Endothelial cell of umbilical vein (primary cell): ENCODE results near the gene KIAA1549. TPM values are rescaled to one million over a fixed set of nuclear protein-coding genes. Genes with fewer than 3 reads are reported as not detected.

Source experiments
- BruUV-seq: library from RNA; stranded (reverse); fragments of 400-500 nt; replicated peaks from 2 replicates; lab custom pipeline; 2021; lab: Mats Ljungman, UMichigan
- CTCF ChIA-PET: fragments of 300-600, 350-600 bp; sonication (Branson Sonifier 250); formaldehyde crosslinking; loops from one replicate; lab custom pipeline; 2021; ENCODE audit warnings: antibody characterized with exemption, inconsistent platforms; lab: Charles Lee
- POLR2A ChIA-PET: fragments of 300-600, 350-600 bp; sonication (Branson Sonifier 250); formaldehyde crosslinking; loops from one replicate; lab custom pipeline; 2021; ENCODE audit warnings: antibody characterized with exemption, inconsistent platforms; lab: Charles Lee
- DNase-seq: peaks from one replicate; pipeline ENCODE4 v3.0.0-alpha.2; 2011; ENCODE audit warnings: low read depth, low spot score
- FAIRE-seq: peaks from 2 replicates; lab custom pipeline; 2011; peaks lifted over from hg19 to GRCh38; lab: Jason Lieb, UNC
- H2AFZ ChIP-seq: 2 replicates; pipeline ENCODE4 v1.6.0; 2012; ENCODE audit warnings: low read depth, low read length, control low read depth, inconsistent platforms
- H3K27ac ChIP-seq: 2 replicates; pipeline ENCODE4 v1.5.1; 2011; ENCODE audit warnings: low read depth, mild to moderate bottlenecking, control low read depth, low read length, moderate library complexity; ENCODE audit not compliant: insufficient read depth
- H3K27me3 ChIP-seq, 2 experiments: 2 replicates each; pipeline versions ENCODE4 v1.6.0 to v1.6.1; 2011; ENCODE audit warnings: low read length in 2 of 2, mixed read lengths in 1 of 2; ENCODE audit not compliant: control insufficient read depth in 2 of 2, insufficient read depth in 2 of 2
- H3K36me3 ChIP-seq, 2 experiments: 2 replicates in 1 of 2; 3 replicates in 1 of 2; pipeline ENCODE4 v1.5.1; 2011; ENCODE audit warnings: low read length in 2 of 2, mild to moderate bottlenecking in 1 of 2, moderate library complexity in 1 of 2; ENCODE audit not compliant: control insufficient read depth in 2 of 2, insufficient read depth in 2 of 2; ENCODE audit errors: extremely low read depth in 1 of 2
- H3K4me1 ChIP-seq: 3 replicates; pipeline ENCODE4 v1.5.1; 2011; ENCODE audit warnings: mild to moderate bottlenecking, low read length; ENCODE audit not compliant: control insufficient read depth, insufficient read depth; ENCODE audit errors: extremely low read depth
- H3K4me2 ChIP-seq: 2 replicates; pipeline ENCODE4 v1.6.1; 2011; ENCODE audit warnings: low read length, control low read depth, mixed read lengths; ENCODE audit not compliant: insufficient read depth
- H3K4me3 ChIP-seq, 3 experiments: fragments of 200-600 bp in 1 of 3; sonication (generic), shearing (Covaris generic) in 1 of 3; replicated peaks in 1 of 3; 2 replicates each; pipeline ENCODE4 v1.5.1; 2011 to 2016; ENCODE audit warnings: control low read depth in 3 of 3, low read length in 3 of 3, mild to moderate bottlenecking in 2 of 3, inconsistent platforms in 1 of 3, low read depth in 1 of 3, moderate library complexity in 1 of 3; ENCODE audit not compliant: insufficient read depth in 1 of 3
- H3K79me2 ChIP-seq: 2 replicates; pipeline ENCODE4 v1.6.0; 2012; ENCODE audit warnings: low read length, inconsistent platforms; ENCODE audit not compliant: control insufficient read depth, insufficient read depth
- H3K9ac ChIP-seq: replicated peaks from 2 replicates; pipeline ENCODE3; 2011; ENCODE audit warnings: low read length, control low read depth; ENCODE audit not compliant: insufficient read depth; ENCODE audit errors: extremely low read depth
- H3K9me1 ChIP-seq: replicated peaks from 3 replicates; pipeline ENCODE4 v1.6.0; 2011; ENCODE audit warnings: mild to moderate bottlenecking, low read length; ENCODE audit not compliant: control insufficient read depth, insufficient read depth; ENCODE audit errors: extremely low read depth
- H3K9me3 ChIP-seq: replicated peaks from 2 replicates; pipeline ENCODE4 v1.5.1; 2012; ENCODE audit warnings: low read length, inconsistent platforms; ENCODE audit not compliant: control insufficient read depth, insufficient read depth
- H4K20me1 ChIP-seq: replicated peaks from 2 replicates; pipeline ENCODE3; 2011; ENCODE audit warnings: mild to moderate bottlenecking, low read length; ENCODE audit not compliant: control insufficient read depth, insufficient read depth; ENCODE audit errors: extremely low read depth
- CTCF ChIP-seq, 2 donors: IDR thresholded peaks; 1 replicate in 1 of 2; 2 replicates in 1 of 2; pipeline ENCODE4 v1.5.1; 2011; ENCODE audit warnings: low read length in 2 of 2, mild to moderate bottlenecking in 2 of 2, moderate library complexity in 2 of 2, control low read depth in 1 of 2, inconsistent platforms in 1 of 2, low read depth in 1 of 2; ENCODE audit not compliant: insufficient read depth in 1 of 2; ENCODE audit errors: extremely low read depth in 1 of 2
- EZH2 ChIP-seq: IDR thresholded peaks from 2 replicates; pipeline ENCODE4 v1.6.1; 2012; ENCODE audit warnings: borderline replicate concordance, low read depth, mild to moderate bottlenecking, moderate library complexity, low read length, inconsistent platforms; ENCODE audit not compliant: severe bottlenecking
- FOS ChIP-seq: IDR thresholded peaks from 2 replicates; pipeline ENCODE4 v1.6.1; 2011; ENCODE audit warnings: mild to moderate bottlenecking, low read length, moderate library complexity, borderline replicate concordance; ENCODE audit not compliant: insufficient read depth
- GATA2 ChIP-seq: IDR thresholded peaks from 2 replicates; pipeline ENCODE4 v1.7.0; 2011; ENCODE audit warnings: low read depth, mild to moderate bottlenecking, moderate library complexity, mixed read lengths, low read length; ENCODE audit not compliant: insufficient read length, insufficient read depth
- JUN ChIP-seq: IDR thresholded peaks from 2 replicates; pipeline ENCODE4 v1.6.1; 2011; ENCODE audit warnings: borderline replicate concordance, low read depth; ENCODE audit not compliant: insufficient read length, insufficient read depth
- MAX ChIP-seq: IDR thresholded peaks from 2 replicates; pipeline ENCODE4 v1.6.1; 2011; ENCODE audit not compliant: insufficient read depth, insufficient read length
- MYC ChIP-seq: IDR thresholded peaks from one replicate; pipeline ENCODE4 v1.6.1; 2011; ENCODE audit warnings: mild to moderate bottlenecking, low read depth, low read length
- POLR2A ChIP-seq: IDR thresholded peaks from 2 replicates; pipeline ENCODE4 v1.6.1; 2012; ENCODE audit warnings: low read depth, mild to moderate bottlenecking, control low read depth, low read length
- POLR2AphosphoS5 ChIP-seq: IDR thresholded peaks from 2 replicates; pipeline ENCODE4 v1.6.1; 2012; ENCODE audit warnings: low read depth, mild to moderate bottlenecking, control low read depth, low read length, moderate library complexity; ENCODE audit not compliant: insufficient read depth
- dilution Hi-C: fragments of 300-500 bp; cut with MboI; formaldehyde crosslinking; loops from one replicate; pipeline ENCODE4 v1.15.0; 2019; ENCODE audit warnings: low sequenced_read_pairs; ENCODE audit not compliant: extremely low pct_ligation_motif_present
- intact Hi-C: fragments of 100-400 bp; cut with micrococcal nuclease; formaldehyde crosslinking; loops from one replicate; pipeline ENCODE4 v1.10.0; 2022
- polyA plus RNA-seq, 4 experiments: library from polyadenylated mRNA; depleted of rRNA in 3 of 4; stranded (reverse) in 3 of 4; unstranded in 1 of 4; fragments of >200 nt; gene quantifications; 2 replicates each; pipeline versions ENCODE4 v1.2.1 to v1.2.3, GENCODE V29; 2011 to 2012; ENCODE audit warnings: missing spikeins in 1 of 4
- small RNA-seq: library from RNA; depleted of rRNA; stranded (forward); fragments of <200 nt; gene quantifications from one replicate; pipeline ENCODE3, GENCODE V24; 2012; ENCODE audit warnings: low replicate concordance, low read depth; ENCODE audit not compliant: insufficient read depth, insufficient read length
- total RNA-seq: library from RNA; stranded (reverse); gene quantifications from 2 replicates; pipeline ENCODE4 v1.2.3, GENCODE V29; 2021

KIAA1549 gene
- total and polyA plus RNA-seq, 2 donors (not counting 3 experiments of a cell fraction or from before 2014, with no cell fraction given), result 4.6 to 10.9 TPM

- CTCF ChIA-PET, result interaction anchor here (0.7 kb wide), 1 partner anchor 798 kb away, joined by 3 read pairs; no protein-coding TSS in a partner anchor
- Histone ChIP-seq H3K79me2 (no peaks in the 10 kb centered on the region), H3K27ac (no peak overlapping the region), H4K20me1 (no peaks in the 10 kb centered on the region), H3K36me3 (no peaks in the 10 kb centered on the region), H3K4me1 (no peaks in the 10 kb centered on the region), H3K9me3 (no peaks in the 10 kb centered on the region), H3K4me2 (no peak overlapping the region), H3K4me3 (no peak overlapping the region), H3K9me1 (no peaks in the 10 kb centered on the region), H2AFZ (no peak overlapping the region), H3K27me3 (no peaks in the 10 kb centered on the region), H3K9ac (no peak overlapping the region)
- POLR2A ChIA-PET, result no interaction called here
- FAIRE-seq (no peak), DNase-seq (peak; percentile 4)
- dilution Hi-C loops (no loop called here), intact Hi-C loops (no loop called here)
- BruUV-seq, result no TSS peak
- TF ChIP-seq JUN (no peak), MAX (no peak), POLR2AphosphoS5 (no peak), EZH2 (no peak), MYC (no peak), FOS (no peak), GATA2 (no peak), POLR2A (no peak), CTCF (IDR thresholded peaks at IDR 0.05; ENCODE audit: extremely low read depth in 1 of 2, insufficient read depth in 1 of 2, low read depth in 1 of 2, low read length in 2 of 2) (no peak)
Measured at GRCh38 chr7:138784692-138785091, 196.5 kb downstream of the KIAA1549 start.

Small RNA genes lying within 50 kb of the gene (small RNA-seq; reads per million reads assigned to genes)
- gene RNU6-1272P, result not detected

Other genes starting within 250 kb of the KIAA1549 start
- not detected in 2 replicates for gene TMEM213, start 183.4 kb downstream of the KIAA1549 start, total RNA-seq
- gene TMEM213, start 183.4 kb downstream of the KIAA1549 start, polyA plus RNA-seq, result not detected in 2 replicates
- 0.24 TPM in 1 of 2 replicates, not detected in the other for gene ATP6V0A4, start 183.2 kb downstream of the KIAA1549 start, total RNA-seq
- gene ATP6V0A4, start 183.2 kb downstream of the KIAA1549 start, polyA plus RNA-seq, result 0.06 and 0.07 TPM in 2 replicates
- 23.8 and 25.7 TPM in 2 replicates for gene ZC3HAV1L, start 54.7 kb upstream of the KIAA1549 start, total RNA-seq
- 15.9 TPM in 2 replicates for gene ZC3HAV1L, start 54.7 kb upstream of the KIAA1549 start, polyA plus RNA-seq
- gene ZC3HAV1, start 128.3 kb upstream of the KIAA1549 start, total RNA-seq, result 36.8 and 37.7 TPM in 2 replicates
- gene ZC3HAV1, start 128.3 kb upstream of the KIAA1549 start, polyA plus RNA-seq, result 15.6 and 17.1 TPM in 2 replicates
- gene UBN2, start 249.8 kb upstream of the KIAA1549 start, total RNA-seq, result 11.8 and 14.2 TPM in 2 replicates
- gene UBN2, start 249.8 kb upstream of the KIAA1549 start, polyA plus RNA-seq, result 1.8 and 2.2 TPM in 2 replicates